Measurements from ENCODE around the gene MSL3B.

Gene MSL3B

GRCh38 chr2:233838251-233838650 is 29.9 kb downstream of the MSL3B start:
- intact Hi-C loops (cut with DNase I) = no loop called here
- peak in 5 of 42 donors; percentile 7 to 34 (median 14) for DNase-seq

- peak in 3 of 42 donors; percentile 1 to 22 (median 22) for DNase-seq
- intact Hi-C loops (cut with DNase I) = no loop called here
Measured at GRCh38 chr2:233837694-233838229, 30.4 kb downstream of the MSL3B start.

GRCh38 chr2:233836359-233836758 is 31.8 kb downstream of the MSL3B start:
- peak in 3 of 42 donors; percentile 19 to 42 (median 19) for DNase-seq

GRCh38 chr2:233835230-233836186 is 32.7 kb downstream of the MSL3B start:
- peak in 4 of 42 donors; percentile 4 to 34 (median 10) for DNase-seq
- intact Hi-C loops (cut with DNase I) = no loop called here

More at GRCh38 chr2:233836359-233836758, 31.8 kb downstream of the MSL3B start:
- intact Hi-C loops (cut with DNase I) = no loop called here

- DNase-seq = peak in 5 of 42 donors; percentile 9 to 40 (median 17)
- intact Hi-C loops (cut with DNase I) = no loop called here
Measured at GRCh38 chr2:233833345-233833744, 34.8 kb downstream of the MSL3B start.

GRCh38 chr2:233832869-233833311 is 35.3 kb downstream of the MSL3B start:
- DNase-seq = peak in 7 of 42 donors; percentile 2 to 30 (median 11)
- intact Hi-C loops (cut with DNase I) = no loop called here

- peak in 2 of 42 donors; percentile 5 to 16 for DNase-seq
- intact Hi-C loops (cut with DNase I) = no loop called here
Measured at GRCh38 chr2:233832414-233832813, 35.8 kb downstream of the MSL3B start.

GRCh38 chr2:233831861-233832260 is 36.3 kb downstream of the MSL3B start:
- intact Hi-C loops (cut with DNase I) = no loop called here
- peak in 3 of 42 donors; percentile 5 to 22 (median 16) for DNase-seq

GRCh38 chr2:233831011-233831721 is 37.0 kb downstream of the MSL3B start:
- intact Hi-C loops (cut with DNase I) = no loop called here
- DNase-seq = peak in 6 of 42 donors; percentile 2 to 34 (median 14)

GRCh38 chr2:233830111-233830802 is 37.9 kb downstream of the MSL3B start:
- intact Hi-C loops (cut with DNase I) = no loop called here
- peak in 7 of 42 donors; percentile 0 to 22 (median 3) for DNase-seq

GRCh38 chr2:233829193-233830110 is 38.7 kb downstream of the MSL3B start:
- DNase-seq = peak in 8 of 42 donors; percentile 3 to 32 (median 16)
- intact Hi-C loops (cut with DNase I) = no loop called here

- peak in 8 of 42 donors; percentile 0 to 24 (median 14) for DNase-seq
- intact Hi-C loops (cut with DNase I) = no loop called here
Measured at GRCh38 chr2:233828546-233829192, 39.5 kb downstream of the MSL3B start.

GRCh38 chr2:233824373-233824772 is 43.8 kb downstream of the MSL3B start:
- intact Hi-C loops (cut with DNase I) = no loop called here
- DNase-seq = peak in 5 of 42 donors; percentile 3 to 22 (median 7)

- intact Hi-C loops (cut with DNase I) = no loop called here
- peak in 8 of 42 donors; percentile 2 to 18 (median 10) for DNase-seq
Measured at GRCh38 chr2:233823731-233824121, 44.5 kb downstream of the MSL3B start.

- DNase-seq = peak in 9 of 42 donors; percentile 1 to 32 (median 4)
- intact Hi-C loops (cut with DNase I) = no loop called here
Measured at GRCh38 chr2:233822781-233823730, 45.1 kb downstream of the MSL3B start.

Measured in head of caudate nucleus (tissue), 42 donors.